Measurements from ENCODE around the gene JMJD6. TPM values are rescaled to one million over a fixed set of nuclear protein-coding genes. Genes with fewer than 3 reads are reported as not detected.
A peak's percentile ranks its signal among the peaks of the same experiment; 100 is the strongest.

JMJD6 gene
- total and polyA plus RNA-seq, 9 of the 15 experiments (the other 6 are each of a cell fraction or from before 2014, with no cell fraction given): 2.5 to 52.3 (median 36.3) TPM

DNA sequence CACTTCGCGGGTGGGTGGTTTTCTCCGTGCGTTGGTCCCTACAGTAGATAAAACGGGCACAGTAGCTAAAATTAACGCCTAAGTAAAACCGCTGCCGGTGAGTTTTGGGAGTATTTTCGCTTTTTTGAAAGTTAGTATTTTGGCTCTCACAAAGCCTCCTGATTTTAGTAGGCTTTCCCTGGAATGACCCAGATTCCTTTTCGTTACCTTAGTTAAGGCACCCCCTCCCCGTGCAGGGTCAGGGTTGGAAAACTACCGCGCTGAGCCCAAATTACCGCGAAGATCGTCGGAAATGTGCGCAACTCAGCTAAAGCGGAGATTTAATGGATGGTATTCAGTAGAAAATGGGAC is 54.5 kb downstream of the JMJD6 start (continued):
- TF ChIP-seq HIVEP1 (CRISPR knock-in tag; IDR thresholded peaks at IDR 0.05): no peak
- no peak for TF ChIP-seq ILK (tag; IDR thresholded peaks at IDR 0.05; ENCODE audit: borderline replicate concordance, low read depth)
- TF ChIP-seq, protein P1, sequence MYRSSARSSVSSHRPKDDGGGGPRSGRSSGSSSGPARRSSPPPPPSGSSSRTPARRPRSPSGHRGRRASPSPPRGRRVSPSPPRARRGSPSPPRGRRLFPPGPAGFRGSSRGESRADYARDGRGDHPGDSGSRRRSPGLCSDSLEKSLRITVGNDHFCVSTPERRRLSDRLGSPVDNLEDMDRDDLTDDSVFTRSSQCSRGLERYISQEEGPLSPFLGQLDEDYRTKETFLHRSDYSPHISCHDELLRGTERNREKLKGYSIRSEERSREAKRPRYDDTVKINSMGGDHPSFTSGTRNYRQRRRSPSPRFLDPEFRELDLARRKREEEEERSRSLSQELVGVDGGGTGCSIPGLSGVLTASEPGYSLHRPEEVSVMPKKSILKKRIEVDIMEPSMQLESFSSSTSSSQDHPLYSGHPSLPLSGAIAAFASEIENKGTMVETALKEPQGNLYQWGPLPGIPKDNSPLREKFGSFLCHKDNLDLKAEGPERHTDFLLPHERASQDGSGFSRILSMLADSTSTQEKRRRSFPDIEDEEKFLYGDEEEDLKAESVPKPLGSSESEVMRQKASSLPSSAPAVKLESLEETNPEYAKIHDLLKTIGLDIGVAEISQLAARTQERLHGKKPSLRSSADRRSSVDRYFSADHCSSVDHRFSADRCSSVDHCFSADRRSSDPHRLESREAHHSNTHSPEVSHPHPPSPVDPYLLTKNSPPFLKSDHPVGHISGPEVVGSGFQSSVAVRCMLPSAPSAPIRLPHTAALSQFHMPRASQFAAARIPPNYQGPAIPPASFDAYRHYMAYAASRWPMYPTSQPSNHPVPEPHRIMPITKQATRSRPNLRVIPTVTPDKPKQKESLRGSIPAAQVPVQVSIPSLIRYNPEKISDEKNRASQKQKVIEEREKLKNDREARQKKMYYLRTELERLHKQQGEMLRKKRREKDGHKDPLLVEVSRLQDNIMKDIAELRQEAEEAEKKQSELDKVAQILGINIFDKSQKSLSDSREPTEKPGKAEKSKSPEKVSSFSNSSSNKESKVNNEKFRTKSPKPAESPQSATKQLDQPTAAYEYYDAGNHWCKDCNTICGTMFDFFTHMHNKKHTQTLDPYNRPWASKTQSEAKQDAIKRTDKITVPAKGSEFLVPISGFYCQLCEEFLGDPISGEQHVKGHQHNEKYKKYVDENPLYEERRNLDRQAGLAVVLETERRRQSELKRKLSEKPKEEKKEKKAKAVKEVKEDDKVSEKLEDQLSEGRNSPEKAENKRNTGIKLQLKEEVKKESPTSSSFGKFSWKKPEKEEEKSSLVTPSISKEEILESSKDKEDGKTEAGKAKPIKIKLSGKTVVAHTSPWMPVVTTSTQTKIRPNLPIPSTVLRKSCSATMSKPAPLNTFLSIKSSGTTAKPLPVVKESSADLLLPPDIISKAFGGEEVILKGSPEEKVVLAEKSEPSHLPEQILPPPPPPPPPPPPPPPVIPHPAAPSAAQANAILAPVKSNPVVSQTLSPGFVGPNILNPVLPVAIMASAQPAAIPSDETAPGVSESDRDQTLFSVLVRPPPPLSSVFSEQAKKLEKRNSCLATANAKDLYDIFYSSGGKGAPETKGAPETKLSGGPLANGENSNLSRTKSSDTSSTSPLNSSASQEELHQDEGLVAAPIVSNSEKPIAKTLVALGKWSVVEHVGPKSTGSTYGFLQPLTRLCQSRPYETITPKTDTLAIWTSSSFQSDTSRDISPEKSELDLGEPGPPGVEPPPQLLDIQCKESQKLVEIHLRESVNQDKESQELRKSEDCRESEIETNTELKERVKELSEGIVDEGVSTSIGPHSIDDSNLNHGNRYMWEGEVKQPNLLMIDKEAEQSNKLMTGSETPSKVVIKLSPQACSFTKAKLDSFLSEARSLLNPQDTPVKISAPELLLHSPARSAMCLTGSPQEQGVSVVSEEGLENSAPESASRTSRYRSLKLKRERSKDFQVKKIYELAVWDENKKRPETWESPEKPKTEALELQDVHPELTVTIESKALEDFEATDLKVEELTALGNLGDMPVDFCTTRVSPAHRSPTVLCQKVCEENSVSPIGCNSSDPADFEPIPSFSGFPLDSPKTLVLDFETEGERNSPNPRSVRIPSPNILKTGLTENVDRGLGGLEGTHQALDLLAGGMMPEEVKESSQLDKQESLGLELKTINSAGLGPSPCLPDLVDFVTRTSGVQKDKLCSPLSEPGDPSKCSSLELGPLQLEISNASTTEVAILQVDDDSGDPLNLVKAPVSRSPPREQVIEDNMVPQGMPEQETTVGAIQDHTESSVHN (IDR thresholded peaks at IDR 0.05; ENCODE audit: borderline replicate concordance in 1 of 2, low read depth in 1 of 2): no peak
- TF ChIP-seq ZSCAN29 (IDR thresholded peaks at IDR 0.05): no peak
- TF ChIP-seq DMBX1 (CRISPR knock-in tag; IDR thresholded peaks at IDR 0.05; ENCODE audit: borderline replicate concordance): no peak
- TF ChIP-seq, protein P2, sequence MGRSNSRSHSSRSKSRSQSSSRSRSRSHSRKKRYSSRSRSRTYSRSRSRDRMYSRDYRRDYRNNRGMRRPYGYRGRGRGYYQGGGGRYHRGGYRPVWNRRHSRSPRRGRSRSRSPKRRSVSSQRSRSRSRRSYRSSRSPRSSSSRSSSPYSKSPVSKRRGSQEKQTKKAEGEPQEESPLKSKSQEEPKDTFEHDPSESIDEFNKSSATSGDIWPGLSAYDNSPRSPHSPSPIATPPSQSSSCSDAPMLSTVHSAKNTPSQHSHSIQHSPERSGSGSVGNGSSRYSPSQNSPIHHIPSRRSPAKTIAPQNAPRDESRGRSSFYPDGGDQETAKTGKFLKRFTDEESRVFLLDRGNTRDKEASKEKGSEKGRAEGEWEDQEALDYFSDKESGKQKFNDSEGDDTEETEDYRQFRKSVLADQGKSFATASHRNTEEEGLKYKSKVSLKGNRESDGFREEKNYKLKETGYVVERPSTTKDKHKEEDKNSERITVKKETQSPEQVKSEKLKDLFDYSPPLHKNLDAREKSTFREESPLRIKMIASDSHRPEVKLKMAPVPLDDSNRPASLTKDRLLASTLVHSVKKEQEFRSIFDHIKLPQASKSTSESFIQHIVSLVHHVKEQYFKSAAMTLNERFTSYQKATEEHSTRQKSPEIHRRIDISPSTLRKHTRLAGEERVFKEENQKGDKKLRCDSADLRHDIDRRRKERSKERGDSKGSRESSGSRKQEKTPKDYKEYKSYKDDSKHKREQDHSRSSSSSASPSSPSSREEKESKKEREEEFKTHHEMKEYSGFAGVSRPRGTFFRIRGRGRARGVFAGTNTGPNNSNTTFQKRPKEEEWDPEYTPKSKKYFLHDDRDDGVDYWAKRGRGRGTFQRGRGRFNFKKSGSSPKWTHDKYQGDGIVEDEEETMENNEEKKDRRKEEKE (IDR thresholded peaks at IDR 0.05; ENCODE audit: borderline replicate concordance in 1 of 2, control insufficient read depth in 1 of 2, low read depth in 2 of 2, low read length in 1 of 2): no peak
- TF ChIP-seq TAF7 (tag; IDR thresholded peaks at IDR 0.05): peak; percentile 62
- TF ChIP-seq HINFP (tag; conservative IDR thresholded peaks at IDR 0.05; ENCODE audit: low read depth): no peak
- no peak for TF ChIP-seq RBM17 (IDR thresholded peaks at IDR 0.05; ENCODE audit: borderline replicate concordance, low read depth, low read length)
- TF ChIP-seq BMI1 (IDR thresholded peaks at IDR 0.05; ENCODE audit: low read length): no peak
- TF ChIP-seq POLR2H (tag; IDR thresholded peaks at IDR 0.05; ENCODE audit: low read depth): peak; percentile 88
- TF ChIP-seq, protein P3, sequence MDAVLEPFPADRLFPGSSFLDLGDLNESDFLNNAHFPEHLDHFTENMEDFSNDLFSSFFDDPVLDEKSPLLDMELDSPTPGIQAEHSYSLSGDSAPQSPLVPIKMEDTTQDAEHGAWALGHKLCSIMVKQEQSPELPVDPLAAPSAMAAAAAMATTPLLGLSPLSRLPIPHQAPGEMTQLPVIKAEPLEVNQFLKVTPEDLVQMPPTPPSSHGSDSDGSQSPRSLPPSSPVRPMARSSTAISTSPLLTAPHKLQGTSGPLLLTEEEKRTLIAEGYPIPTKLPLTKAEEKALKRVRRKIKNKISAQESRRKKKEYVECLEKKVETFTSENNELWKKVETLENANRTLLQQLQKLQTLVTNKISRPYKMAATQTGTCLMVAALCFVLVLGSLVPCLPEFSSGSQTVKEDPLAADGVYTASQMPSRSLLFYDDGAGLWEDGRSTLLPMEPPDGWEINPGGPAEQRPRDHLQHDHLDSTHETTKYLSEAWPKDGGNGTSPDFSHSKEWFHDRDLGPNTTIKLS (IDR thresholded peaks at IDR 0.05; ENCODE audit: borderline replicate concordance, low read depth): no peak
- TF ChIP-seq GTF2E2 (tag; IDR thresholded peaks at IDR 0.05): peak; percentile 67; the same call in 1 of the 2 replicates
